Endothelial cell of umbilical vein (primary cell): ENCODE measurements around the gene POLR3B.

Source experiments
- CTCF ChIP-seq, 2 donors: IDR thresholded peaks; 1 replicate in 1 of 2; 2 replicates in 1 of 2; pipeline ENCODE4 v1.5.1; 2011; ENCODE audit warnings: low read length in 2 of 2, mild to moderate bottlenecking in 2 of 2, moderate library complexity in 2 of 2, control low read depth in 1 of 2, inconsistent platforms in 1 of 2, low read depth in 1 of 2; ENCODE audit not compliant: insufficient read depth in 1 of 2; ENCODE audit errors: extremely low read depth in 1 of 2
- EZH2 ChIP-seq: IDR thresholded peaks from 2 replicates; pipeline ENCODE4 v1.6.1; 2012; ENCODE audit warnings: borderline replicate concordance, low read depth, mild to moderate bottlenecking, moderate library complexity, low read length, inconsistent platforms; ENCODE audit not compliant: severe bottlenecking
- POLR2AphosphoS5 ChIP-seq: IDR thresholded peaks from 2 replicates; pipeline ENCODE4 v1.6.1; 2012; ENCODE audit warnings: low read depth, mild to moderate bottlenecking, control low read depth, low read length, moderate library complexity; ENCODE audit not compliant: insufficient read depth

GRCh38 chr12:106333756-106334155, 23.8 kb upstream of the POLR3B start:
- no peak for TF ChIP-seq CTCF (IDR thresholded peaks at IDR 0.05; ENCODE audit: extremely low read depth in 1 of 2, insufficient read depth in 1 of 2, low read depth in 1 of 2, low read length in 2 of 2)
- TF ChIP-seq EZH2: no peak
- TF ChIP-seq POLR2AphosphoS5: no peak
